ENCODE data around the gene NAB1. TPM values are rescaled to one million over a fixed set of nuclear protein-coding genes. Genes with fewer than 3 reads are reported as not detected.
"Not testable (repeated sequence)": the region's sequence is repeated elsewhere in the genome, so short reads cannot be mapped to it uniquely, and the experiment has no call there.

The NAB1 gene, protein sequence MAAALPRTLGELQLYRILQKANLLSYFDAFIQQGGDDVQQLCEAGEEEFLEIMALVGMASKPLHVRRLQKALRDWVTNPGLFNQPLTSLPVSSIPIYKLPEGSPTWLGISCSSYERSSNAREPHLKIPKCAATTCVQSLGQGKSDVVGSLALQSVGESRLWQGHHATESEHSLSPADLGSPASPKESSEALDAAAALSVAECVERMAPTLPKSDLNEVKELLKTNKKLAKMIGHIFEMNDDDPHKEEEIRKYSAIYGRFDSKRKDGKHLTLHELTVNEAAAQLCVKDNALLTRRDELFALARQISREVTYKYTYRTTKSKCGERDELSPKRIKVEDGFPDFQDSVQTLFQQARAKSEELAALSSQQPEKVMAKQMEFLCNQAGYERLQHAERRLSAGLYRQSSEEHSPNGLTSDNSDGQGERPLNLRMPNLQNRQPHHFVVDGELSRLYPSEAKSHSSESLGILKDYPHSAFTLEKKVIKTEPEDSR
- total RNA-seq = 10 to 100 TPM; 29.8 to 35.1 TPM
- polyA plus RNA-seq = 3.9 TPM

DNA sequence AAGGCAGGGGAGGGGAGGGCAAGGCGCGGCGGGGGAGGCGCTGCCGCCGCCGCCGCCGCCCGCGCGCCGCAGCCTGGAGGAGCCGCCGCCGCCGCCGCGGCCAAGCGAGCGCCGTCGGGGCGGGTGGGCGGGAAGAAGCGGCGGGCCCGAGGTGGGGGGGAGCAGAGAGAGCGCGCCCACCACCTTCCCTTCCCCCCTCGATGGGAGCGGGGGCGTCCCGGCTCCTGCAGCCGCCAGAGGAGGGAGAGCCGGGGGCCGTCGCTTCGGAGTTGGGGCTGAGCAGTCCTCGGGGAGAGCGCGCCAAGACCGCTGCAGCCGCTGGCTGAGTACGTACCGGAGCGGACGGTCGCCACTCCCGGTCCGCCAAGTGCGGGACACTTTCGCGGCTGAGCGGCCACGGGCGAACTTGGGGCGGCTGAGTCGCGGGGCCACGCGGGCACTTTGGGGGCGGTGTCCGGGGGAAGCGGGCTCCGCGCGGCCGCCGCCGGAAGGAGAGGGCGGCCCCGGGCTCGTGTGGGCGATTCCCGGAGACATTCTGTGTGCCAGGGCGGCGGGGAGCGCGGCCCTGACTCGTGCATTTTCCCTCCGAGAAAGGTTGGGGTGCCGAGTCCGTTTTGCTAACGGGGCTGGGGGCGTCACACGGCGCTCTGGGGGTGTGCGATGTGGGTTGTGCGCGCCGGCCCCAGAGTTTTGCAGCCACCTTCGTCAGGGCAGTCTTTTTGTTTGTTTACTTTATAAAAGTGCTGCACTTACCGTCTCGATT is at the start of gene NAB1:
TSS of gene NAB1 (plus strand) at position 49 of the 763 bp plus-strand sequence. CDS start 10,094 bp downstream, outside the sequence.
- Mint-ChIP-seq H3K27ac (peak within 1 kb of the TSS; percentile 92 to 97 (median 95)), H3K36me3 (peaks cover 0 to 10% (median 0%) of the 10 kb centered on the region in 3 donors), H3K4me3 (peak within 1 kb of the TSS; percentile 92 to 97 (median 97)), H3K27me3 (no peaks in the 10 kb centered on the region), H3K4me1 (peaks cover 27 to 49% (median 36%) of the 10 kb centered on the region in 3 donors), H3K9me3 (no peaks in the 10 kb centered on the region)
- H3K36me3 ChIP-seq (ENCODE audit: insufficient read depth, low read length) = no peaks in the 10 kb centered on the region
- H3K4me3 ChIP-seq (ENCODE audit: low read length) = peak within 1 kb of the TSS; percentile 93
- ChIA-PET CTCF (interaction anchor here (1.0 to 1.9 kb wide), 3 partner anchors 14 to 116 kb away, joined by 3 to 6 read pairs (median 5); no protein-coding TSS in a partner anchor), POLR2A (interaction anchor here (0.6 to 2.2 kb wide), 4 partner anchors 115 to 291 kb away, joined by 3 to 9 read pairs (median 4); no protein-coding TSS in a partner anchor)
- peaks cover 13% of the 10 kb centered on the region for H3K4me1 ChIP-seq (ENCODE audit: insufficient read depth, low read length)
- peak within 1 kb of the TSS; percentile 79 for H3K27ac ChIP-seq (ENCODE audit: low read depth, low read length)
- H3K27me3 ChIP-seq (ENCODE audit: insufficient read depth, low read length, poor library complexity, severe bottlenecking) = no peaks in the 10 kb centered on the region
- DNase-seq = peak; percentile 52 to 74 (median 65)
- H3K9me3 ChIP-seq (ENCODE audit: low read length) = no peaks in the 10 kb centered on the region

DNA sequence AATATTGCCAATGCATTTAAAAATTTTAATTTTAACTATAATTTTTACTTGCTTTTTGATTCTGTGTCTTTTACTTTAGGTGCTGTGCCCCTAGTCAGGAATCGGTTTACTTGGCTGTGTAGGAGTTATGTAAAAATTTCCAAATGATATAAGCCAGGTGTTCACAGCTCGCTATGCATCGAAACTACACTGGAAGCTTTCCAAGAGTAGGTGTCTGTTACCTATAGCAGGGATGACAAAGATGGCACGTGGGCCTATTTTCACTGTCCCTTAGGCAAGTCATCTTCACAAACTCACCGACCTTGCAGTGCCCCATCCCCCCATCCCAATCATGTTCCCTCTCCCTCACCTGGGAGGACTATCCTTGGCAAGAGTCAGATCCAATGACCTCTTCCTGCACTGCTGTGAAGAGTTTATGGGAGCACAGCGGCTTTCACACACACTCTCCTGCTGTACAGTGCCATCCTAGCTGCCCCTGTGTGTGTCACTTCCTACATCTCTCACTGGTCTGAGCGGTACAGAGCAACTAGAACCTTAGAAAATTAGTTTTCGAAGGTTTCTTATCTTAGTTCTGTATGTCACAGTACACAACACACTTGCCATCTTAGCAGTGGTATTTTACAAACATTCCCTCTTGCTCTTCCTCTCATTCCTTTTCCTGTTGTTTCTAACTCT is 49.2 kb upstream of the NAB1 start:
- H3K4me1 ChIP-seq (ENCODE audit: insufficient read depth, low read length) = peaks cover 6% of the 10 kb centered on the region
- Mint-ChIP-seq H3K4me1 (peaks cover 16 to 22% (median 20%) of the 10 kb centered on the region in 3 donors), H3K9me3 (no peaks in the 10 kb centered on the region), H3K27ac (peak overlapping the region in 1 of 8 donors; percentile 85), H3K27me3 (peaks cover 0 to 1% of the 10 kb centered on the region in 2 donors), H3K36me3 (peaks cover 0 to 19% (median 2%) of the 10 kb centered on the region in 3 donors), H3K4me3 (no peak overlapping the region)
- CTCF ChIA-PET = no interaction called here
- H3K36me3 ChIP-seq (ENCODE audit: insufficient read depth, low read length) = no peaks in the 10 kb centered on the region
- DNase-seq = no peak
- no peaks in the 10 kb centered on the region for H3K27me3 ChIP-seq (ENCODE audit: insufficient read depth, low read length, poor library complexity, severe bottlenecking)
- POLR2A ChIA-PET = no interaction called here
- H3K9me3 ChIP-seq (ENCODE audit: low read length) = no peaks in the 10 kb centered on the region
- H3K4me3 ChIP-seq (ENCODE audit: low read length) = no peak overlapping the region
- no peak overlapping the region for H3K27ac ChIP-seq (ENCODE audit: low read depth, low read length)

DNA sequence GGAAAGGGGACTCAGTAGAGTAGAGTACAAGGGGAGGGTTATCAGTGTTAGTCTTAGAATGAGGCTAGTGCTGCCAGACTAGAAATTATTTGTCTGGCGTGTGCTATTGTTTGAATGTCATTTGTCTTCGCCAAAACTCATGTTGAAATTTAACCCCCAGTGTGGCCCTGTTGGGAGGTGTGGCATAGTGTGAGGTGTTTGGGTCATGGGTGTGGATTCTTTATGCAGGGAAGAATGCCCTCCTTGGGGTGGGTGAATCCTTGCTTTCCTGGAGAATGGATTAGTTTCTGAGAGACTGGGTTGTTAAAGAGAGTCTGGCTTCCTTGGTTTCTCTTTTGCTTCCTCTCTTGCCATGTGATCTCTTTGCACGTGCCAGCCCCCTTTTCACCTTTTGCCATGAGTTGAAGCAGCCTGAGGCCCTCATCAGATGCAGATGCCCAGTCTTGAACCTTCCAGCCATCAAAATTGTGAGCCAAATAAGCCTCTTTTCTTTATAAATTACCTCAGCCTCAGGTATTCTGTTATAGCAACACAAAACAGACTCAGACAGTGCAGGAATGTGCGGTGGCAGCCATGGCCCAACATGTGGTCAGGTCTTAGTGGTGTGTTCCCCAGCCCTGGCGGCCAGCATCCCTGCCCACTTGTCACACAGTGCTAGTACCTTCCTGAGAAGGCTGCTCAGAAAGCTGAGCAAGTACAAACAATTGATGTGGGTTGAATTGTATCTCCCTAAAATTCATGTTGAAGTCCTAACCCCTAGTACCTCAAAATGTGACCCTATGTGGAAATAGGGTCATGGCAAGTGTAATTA is 48.4 kb upstream of the NAB1 start:
- Histone ChIP-seq H3K27me3 (ENCODE audit: insufficient read depth, low read length, poor library complexity, severe bottlenecking) (no peaks in the 10 kb centered on the region), H3K4me3 (ENCODE audit: low read length) (no peak overlapping the region), H3K36me3 (ENCODE audit: insufficient read depth, low read length) (no peaks in the 10 kb centered on the region), H3K27ac (ENCODE audit: low read depth, low read length) (no peak overlapping the region), H3K4me1 (ENCODE audit: insufficient read depth, low read length) (peaks cover 6% of the 10 kb centered on the region), H3K9me3 (ENCODE audit: low read length) (no peaks in the 10 kb centered on the region)
- ChIA-PET CTCF (no interaction called here), POLR2A (no interaction called here)
- Mint-ChIP-seq H3K4me3 (no peak overlapping the region), H3K27me3 (peaks cover 0 to 1% of the 10 kb centered on the region in 2 donors), H3K9me3 (no peaks in the 10 kb centered on the region), H3K36me3 (peaks cover 0 to 15% (median 2%) of the 10 kb centered on the region in 3 donors), H3K27ac (peak overlapping the region in 1 of 8 donors; percentile 14), H3K4me1 (peaks cover 16 to 22% (median 20%) of the 10 kb centered on the region in 3 donors)
- DNase-seq = no peak

DNA sequence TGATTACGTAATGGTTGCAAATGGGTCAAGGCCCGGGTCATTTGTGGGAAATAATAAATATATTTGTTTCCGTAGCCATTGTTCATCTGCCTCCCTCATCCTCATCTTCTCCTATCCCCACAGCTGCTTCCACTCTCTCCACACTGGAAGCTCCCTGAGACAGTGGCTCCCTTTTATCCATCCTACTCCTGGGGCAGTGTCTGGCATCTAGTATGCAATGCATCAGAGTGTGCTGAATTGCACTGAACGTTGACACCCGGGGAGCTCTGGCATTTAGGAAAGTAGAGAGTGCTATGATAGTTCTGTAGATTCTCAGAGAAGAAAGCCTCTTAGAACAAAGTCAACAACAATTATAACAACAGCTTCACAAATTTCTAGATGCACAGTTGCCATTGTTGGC is 45.5 kb upstream of the NAB1 start:
- H3K27ac ChIP-seq (ENCODE audit: low read depth, low read length) = no peak overlapping the region
- no peak overlapping the region for H3K4me3 ChIP-seq (ENCODE audit: low read length)
- H3K36me3 Mint-ChIP-seq = peaks cover 0 to 10% (median 0%) of the 10 kb centered on the region in 3 donors
- no peaks in the 10 kb centered on the region for H3K9me3 Mint-ChIP-seq
- H3K27ac Mint-ChIP-seq = no peak overlapping the region
- H3K4me1 Mint-ChIP-seq = peaks cover 16 to 20% (median 19%) of the 10 kb centered on the region in 3 donors
- no peaks in the 10 kb centered on the region for H3K36me3 ChIP-seq (ENCODE audit: insufficient read depth, low read length)
- peaks cover 0 to 3% of the 10 kb centered on the region in 2 donors for H3K27me3 Mint-ChIP-seq
- DNase-seq = no peak
- no peaks in the 10 kb centered on the region for H3K27me3 ChIP-seq (ENCODE audit: insufficient read depth, low read length, poor library complexity, severe bottlenecking)
- no peaks in the 10 kb centered on the region for H3K9me3 ChIP-seq (ENCODE audit: low read length)
- no peak overlapping the region for H3K4me3 Mint-ChIP-seq
- peaks cover 6% of the 10 kb centered on the region for H3K4me1 ChIP-seq (ENCODE audit: insufficient read depth, low read length)
- CTCF ChIA-PET = no interaction called here
- POLR2A ChIA-PET = no interaction called here

DNA sequence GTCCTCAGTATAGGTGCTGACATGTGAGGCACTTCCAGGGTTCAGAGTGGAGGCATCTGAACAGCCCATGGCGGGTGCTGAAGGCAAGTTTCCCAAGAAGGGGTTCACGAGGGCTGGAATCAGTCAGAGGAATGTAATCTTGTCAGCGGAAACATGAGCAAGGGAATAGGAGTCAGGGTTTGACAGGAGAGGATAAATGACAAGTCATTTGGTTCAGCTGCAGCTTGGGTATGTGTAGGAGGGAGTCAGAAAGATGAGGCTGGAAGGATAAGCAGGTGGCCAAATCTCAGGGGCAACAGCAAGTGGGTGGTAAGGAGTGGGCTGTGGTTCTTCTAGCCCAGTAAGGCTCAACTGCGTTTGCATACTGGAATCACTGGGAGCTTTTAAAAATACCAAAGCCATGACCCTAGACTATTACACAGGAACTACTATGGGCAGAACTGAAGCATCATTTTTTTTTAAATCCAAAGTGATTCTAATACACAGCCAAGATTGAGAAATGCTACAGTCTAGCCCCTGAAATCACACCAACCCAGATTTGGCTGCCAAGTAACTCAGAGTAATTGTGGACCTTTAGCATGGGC is 41.8 kb upstream of the NAB1 start:
- Histone ChIP-seq H3K9me3 (ENCODE audit: low read length) (no peaks in the 10 kb centered on the region), H3K27ac (ENCODE audit: low read depth, low read length) (no peak overlapping the region), H3K4me3 (ENCODE audit: low read length) (no peak overlapping the region), H3K4me1 (ENCODE audit: insufficient read depth, low read length) (no peaks in the 10 kb centered on the region), H3K36me3 (ENCODE audit: insufficient read depth, low read length) (no peaks in the 10 kb centered on the region), H3K27me3 (ENCODE audit: insufficient read depth, low read length, poor library complexity, severe bottlenecking) (no peaks in the 10 kb centered on the region)
- CTCF ChIA-PET = no interaction called here
- H3K4me3 Mint-ChIP-seq = no peak overlapping the region
- POLR2A ChIA-PET = no interaction called here
- H3K27ac Mint-ChIP-seq = peak overlapping the region in 2 of 8 donors; percentile 10 to 67
- H3K36me3 Mint-ChIP-seq = peaks cover 0 to 5% (median 0%) of the 10 kb centered on the region in 3 donors
- peaks cover 0 to 3% of the 10 kb centered on the region in 2 donors for H3K27me3 Mint-ChIP-seq
- no peaks in the 10 kb centered on the region for H3K9me3 Mint-ChIP-seq
- H3K4me1 Mint-ChIP-seq = no peaks in the 10 kb centered on the region
- DNase-seq = no peak

DNA sequence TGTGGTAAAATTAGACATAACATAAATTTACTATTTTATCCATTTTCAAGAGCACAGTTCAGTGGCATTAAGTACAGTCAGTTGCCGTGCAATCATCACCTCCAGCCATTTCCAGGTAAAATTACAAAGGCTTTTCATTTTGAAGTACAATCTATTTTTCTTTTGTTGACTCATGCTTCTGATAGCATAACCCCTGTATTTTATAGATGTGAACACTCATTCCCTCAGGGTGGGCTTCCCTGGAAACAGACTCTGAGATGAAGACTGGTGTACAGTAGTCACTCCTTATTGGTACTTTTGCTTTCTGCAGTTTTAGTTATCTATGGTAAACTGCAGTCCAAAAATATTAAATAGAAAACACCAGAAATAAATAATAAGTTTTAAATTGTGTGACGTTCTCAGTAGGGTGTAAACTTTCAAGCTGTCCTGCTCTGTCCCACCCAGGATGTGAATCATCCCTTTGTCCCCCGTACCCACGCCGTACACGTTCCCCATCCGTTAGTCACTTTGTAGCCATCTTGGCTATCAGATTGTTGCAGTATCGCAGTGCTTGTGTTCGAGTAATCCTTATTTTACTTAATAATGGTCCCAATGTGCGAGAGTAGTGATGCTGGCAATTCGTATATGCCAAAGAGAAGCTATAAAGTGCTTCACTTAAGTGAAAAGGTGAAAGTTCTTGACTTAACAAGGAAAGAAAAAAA is 41.1 kb upstream of the NAB1 start:
- ChIA-PET POLR2A (no interaction called here), CTCF (no interaction called here)
- Histone ChIP-seq H3K4me3 (ENCODE audit: low read length) (no peak overlapping the region), H3K36me3 (ENCODE audit: insufficient read depth, low read length) (no peaks in the 10 kb centered on the region), H3K27me3 (ENCODE audit: insufficient read depth, low read length, poor library complexity, severe bottlenecking) (no peaks in the 10 kb centered on the region), H3K27ac (ENCODE audit: low read depth, low read length) (no peak overlapping the region), H3K4me1 (ENCODE audit: insufficient read depth, low read length) (no peaks in the 10 kb centered on the region), H3K9me3 (ENCODE audit: low read length) (no peaks in the 10 kb centered on the region)
- Mint-ChIP-seq H3K4me3 (no peak overlapping the region), H3K27me3 (peaks cover 0 to 3% of the 10 kb centered on the region in 2 donors), H3K27ac (no peak overlapping the region), H3K4me1 (no peaks in the 10 kb centered on the region), H3K36me3 (no peaks in the 10 kb centered on the region), H3K9me3 (no peaks in the 10 kb centered on the region)
- no peak for DNase-seq

DNA sequence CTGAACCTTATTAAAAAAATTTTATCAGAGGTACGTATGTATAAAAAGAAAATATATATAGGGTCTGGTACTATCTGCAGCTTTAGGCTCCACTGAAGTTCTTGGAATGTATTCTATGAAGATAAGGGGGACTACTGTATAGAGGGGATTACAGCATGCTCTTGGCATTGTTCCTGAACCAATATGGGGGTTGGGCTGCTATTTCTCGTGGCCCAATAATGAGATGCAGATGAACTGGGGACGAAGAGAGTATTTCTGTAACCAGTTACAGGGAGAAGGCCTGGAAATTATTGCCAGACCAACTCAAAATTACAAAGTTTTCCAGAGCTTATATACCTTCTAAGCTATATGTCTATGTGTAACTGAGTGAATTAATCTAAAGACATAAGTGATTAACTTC is 40.0 kb upstream of the NAB1 start:
- H3K4me1 Mint-ChIP-seq; H3K27me3 Mint-ChIP-seq; DNase-seq; CTCF ChIA-PET; H3K9me3 Mint-ChIP-seq; H3K4me3 ChIP-seq (ENCODE audit: low read length); H3K4me3 Mint-ChIP-seq; H3K4me1 ChIP-seq (ENCODE audit: insufficient read depth, low read length); POLR2A ChIA-PET; H3K36me3 ChIP-seq (ENCODE audit: insufficient read depth, low read length); H3K27ac ChIP-seq (ENCODE audit: low read depth, low read length); H3K36me3 Mint-ChIP-seq; H3K27ac Mint-ChIP-seq; H3K27me3 ChIP-seq (ENCODE audit: insufficient read depth, low read length, poor library complexity, severe bottlenecking); H3K9me3 ChIP-seq (ENCODE audit: low read length): not testable (repeated sequence)
